ENCODE data around the gene SGCD. TPM values are rescaled to one million over a fixed set of nuclear protein-coding genes. Genes with fewer than 3 reads are reported as not detected.

Gene SGCD
- total RNA-seq, 5 donors from 2014 or later (not counting 1 experiment from before 2014, with no cell fraction given), result 0.13 to 2.4 (median 0.22) TPM

GRCh38 chr5:156451505-156451904, 124.5 kb downstream of the SGCD start:
- no peaks in the 10 kb centered on the region for H3K4me1 Mint-ChIP-seq
- H3K4me3 Mint-ChIP-seq, result no peak overlapping the region
- CTCF ChIA-PET, result no interaction called here
- no peak overlapping the region for H3K4me3 ChIP-seq (ENCODE audit: control insufficient read depth in 1 of 2, extremely low read depth in 1 of 2, low read length in 1 of 2)
- DNase-seq (no peak), ATAC-seq (replicated peaks in 1 of 4) (no peak)
- WGBS (ENCODE audit: insufficient coverage), result no CpG with 5 or more reads among the region's 1 CpG
- POLR2A ChIA-PET, result no interaction called here
- no peaks in the 10 kb centered on the region for H3K9me3 Mint-ChIP-seq
- H3K36me3 ChIP-seq (ENCODE audit: control insufficient read depth in 2 of 2, extremely low read depth in 1 of 2, insufficient read depth in 1 of 2, low read length in 1 of 2), result no peaks in the 10 kb centered on the region
- H3K27ac Mint-ChIP-seq, result no peak overlapping the region
- H3K27me3 ChIP-seq (replicated peaks in 1 of 2; ENCODE audit: control insufficient read depth in 2 of 2, extremely low read depth in 1 of 2, insufficient read depth in 2 of 2, low read length in 1 of 2), result no peaks in the 10 kb centered on the region
- H3K27ac ChIP-seq (ENCODE audit: low read length), result no peak overlapping the region
- no peaks in the 10 kb centered on the region for H3K4me1 ChIP-seq (ENCODE audit: control insufficient read depth in 1 of 2, extremely low read depth in 1 of 2, insufficient read depth in 2 of 2, low read length in 2 of 2)
- no peaks in the 10 kb centered on the region for H3K36me3 Mint-ChIP-seq
- peaks cover 4 to 28% of the 10 kb centered on the region in 2 donors for H3K27me3 Mint-ChIP-seq
- no peaks in the 10 kb centered on the region for H3K9me3 ChIP-seq

- no peaks in the 10 kb centered on the region for H3K36me3 Mint-ChIP-seq
- H3K27me3 Mint-ChIP-seq, result peaks cover 8 to 32% of the 10 kb centered on the region in 2 donors
- H3K27ac Mint-ChIP-seq, result no peak overlapping the region
- ATAC-seq (replicated peaks in 1 of 4) (no peak), DNase-seq (no peak)
- ChIA-PET CTCF (no interaction called here), POLR2A (no interaction called here)
- no peaks in the 10 kb centered on the region for H3K9me3 Mint-ChIP-seq
- H3K4me3 Mint-ChIP-seq, result no peak overlapping the region
- Histone ChIP-seq H3K4me3 (ENCODE audit: control insufficient read depth in 1 of 2, extremely low read depth in 1 of 2, low read length in 1 of 2) (no peak overlapping the region), H3K27ac (ENCODE audit: low read length) (no peak overlapping the region), H3K27me3 (replicated peaks in 1 of 2; ENCODE audit: control insufficient read depth in 2 of 2, extremely low read depth in 1 of 2, insufficient read depth in 2 of 2, low read length in 1 of 2) (peaks cover 0 to 2% of the 10 kb centered on the region in 2 experiments), H3K9me3 (no peaks in the 10 kb centered on the region), H3K36me3 (ENCODE audit: control insufficient read depth in 2 of 2, extremely low read depth in 1 of 2, insufficient read depth in 1 of 2, low read length in 1 of 2) (no peaks in the 10 kb centered on the region), H3K4me1 (ENCODE audit: control insufficient read depth in 1 of 2, extremely low read depth in 1 of 2, insufficient read depth in 2 of 2, low read length in 2 of 2) (no peaks in the 10 kb centered on the region)
- no peaks in the 10 kb centered on the region for H3K4me1 Mint-ChIP-seq
These were observed 129.9 kb downstream of the SGCD start for GRCh38 chr5:156456857-156457256.

DNA sequence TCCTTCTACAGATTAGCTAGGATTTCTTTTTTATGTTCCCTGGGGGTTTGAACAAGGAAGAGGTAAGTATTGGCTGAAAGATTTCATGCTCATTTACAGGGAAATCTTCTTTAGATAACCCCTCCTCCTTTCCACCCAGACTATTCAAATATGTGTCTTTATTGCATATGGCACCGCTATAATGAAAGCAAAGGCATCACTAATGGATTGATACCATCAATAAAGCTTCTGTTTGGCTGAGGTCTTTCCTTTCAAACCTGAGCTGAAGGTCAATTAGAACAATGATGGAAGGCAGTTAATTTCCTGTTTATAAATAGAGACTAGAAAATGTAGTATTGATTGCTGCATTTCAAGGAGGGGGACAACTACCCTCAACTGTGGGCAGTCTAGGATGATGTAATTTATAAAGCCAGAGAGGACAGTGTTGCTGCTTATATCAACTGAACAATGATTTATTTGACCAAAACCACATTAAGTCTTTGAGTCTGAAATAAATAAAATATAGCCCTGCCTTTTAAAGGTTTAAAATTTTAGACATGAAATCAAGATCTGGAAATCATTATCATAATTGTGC, 132.9 kb downstream of the SGCD start:
- no CpG with 5 or more reads among the region's 1 CpG for WGBS (ENCODE audit: insufficient coverage)
- Histone ChIP-seq H3K4me1 (ENCODE audit: control insufficient read depth in 1 of 2, extremely low read depth in 1 of 2, insufficient read depth in 2 of 2, low read length in 2 of 2) (no peaks in the 10 kb centered on the region), H3K27me3 (replicated peaks in 1 of 2; ENCODE audit: control insufficient read depth in 2 of 2, extremely low read depth in 1 of 2, insufficient read depth in 2 of 2, low read length in 1 of 2) (peaks cover 0 to 2% of the 10 kb centered on the region in 2 experiments), H3K27ac (ENCODE audit: low read length) (no peak overlapping the region), H3K4me3 (ENCODE audit: control insufficient read depth in 1 of 2, extremely low read depth in 1 of 2, low read length in 1 of 2) (no peak overlapping the region), H3K9me3 (no peaks in the 10 kb centered on the region), H3K36me3 (ENCODE audit: control insufficient read depth in 2 of 2, extremely low read depth in 1 of 2, insufficient read depth in 1 of 2, low read length in 1 of 2) (no peaks in the 10 kb centered on the region)
- H3K27ac Mint-ChIP-seq, result no peak overlapping the region
- H3K4me3 Mint-ChIP-seq, result no peak overlapping the region
- H3K9me3 Mint-ChIP-seq, result no peaks in the 10 kb centered on the region
- no peak for ATAC-seq (replicated peaks in 1 of 4)
- H3K36me3 Mint-ChIP-seq, result no peaks in the 10 kb centered on the region
- H3K27me3 Mint-ChIP-seq, result peaks cover 10 to 24% of the 10 kb centered on the region in 2 donors
- H3K4me1 Mint-ChIP-seq, result no peaks in the 10 kb centered on the region
- ChIA-PET CTCF (no interaction called here), POLR2A (interaction anchor here in 1 of 2 donors (0.8 kb wide), 1 partner anchor 9 kb away, joined by 3 read pairs; no protein-coding TSS in a partner anchor)
- no peak for DNase-seq

DNA sequence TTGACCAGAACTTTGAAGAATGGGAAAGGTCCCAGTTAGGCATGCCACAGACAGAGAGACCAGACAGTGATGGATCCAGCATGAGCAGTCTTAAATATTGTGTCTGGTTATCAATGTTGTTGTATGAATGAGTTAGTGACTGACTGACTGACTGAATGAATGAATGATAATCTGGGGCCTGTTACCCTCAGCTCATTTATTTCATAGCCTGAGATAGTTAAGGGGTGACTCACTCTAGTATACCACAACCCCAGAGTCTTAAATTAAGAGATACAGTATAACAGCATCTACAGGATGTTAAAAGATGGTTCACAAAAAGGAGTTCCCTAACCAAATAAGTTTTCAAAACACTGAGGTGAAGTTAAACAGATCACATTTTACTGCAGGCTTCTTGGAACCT, 133.5 kb downstream of the SGCD start:
- Mint-ChIP-seq H3K36me3 (no peaks in the 10 kb centered on the region), H3K27ac (no peak overlapping the region), H3K9me3 (no peaks in the 10 kb centered on the region), H3K4me1 (no peaks in the 10 kb centered on the region), H3K27me3 (peaks cover 10 to 24% of the 10 kb centered on the region in 2 donors), H3K4me3 (no peak overlapping the region)
- H3K9me3 ChIP-seq, result no peaks in the 10 kb centered on the region
- ATAC-seq (replicated peaks in 1 of 4) (no peak), DNase-seq (no peak)
- no peaks in the 10 kb centered on the region for H3K4me1 ChIP-seq (ENCODE audit: control insufficient read depth in 1 of 2, extremely low read depth in 1 of 2, insufficient read depth in 2 of 2, low read length in 2 of 2)
- peaks cover 0 to 2% of the 10 kb centered on the region in 2 experiments for H3K27me3 ChIP-seq (replicated peaks in 1 of 2; ENCODE audit: control insufficient read depth in 2 of 2, extremely low read depth in 1 of 2, insufficient read depth in 2 of 2, low read length in 1 of 2)
- POLR2A ChIA-PET, result no interaction called here
- CTCF ChIA-PET, result no interaction called here
- no peak overlapping the region for H3K27ac ChIP-seq (ENCODE audit: low read length)
- no peaks in the 10 kb centered on the region for H3K36me3 ChIP-seq (ENCODE audit: control insufficient read depth in 2 of 2, extremely low read depth in 1 of 2, insufficient read depth in 1 of 2, low read length in 1 of 2)
- H3K4me3 ChIP-seq (ENCODE audit: control insufficient read depth in 1 of 2, extremely low read depth in 1 of 2, low read length in 1 of 2), result no peak overlapping the region

DNA sequence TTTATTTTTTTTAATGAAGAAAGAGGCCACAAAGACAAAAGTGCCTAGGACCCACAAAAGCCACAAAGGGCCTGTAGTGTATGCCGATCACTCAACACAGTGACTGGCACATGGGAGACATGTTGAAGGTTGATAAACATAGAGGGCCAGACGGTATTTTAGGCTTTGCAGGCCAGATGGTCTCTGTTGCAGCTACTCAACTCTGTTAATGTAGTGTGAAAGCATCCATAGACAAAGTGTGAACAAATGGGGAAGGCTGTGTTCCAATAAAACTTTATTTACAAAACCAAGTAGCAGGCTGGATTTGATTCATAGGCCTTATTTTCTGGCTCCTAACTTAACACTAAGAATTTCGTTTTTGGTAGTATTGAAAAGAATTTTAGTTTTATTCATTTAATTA, 139.9 kb downstream of the SGCD start:
- H3K4me1 ChIP-seq (ENCODE audit: control insufficient read depth in 1 of 2, extremely low read depth in 1 of 2, insufficient read depth in 2 of 2, low read length in 2 of 2), result no peaks in the 10 kb centered on the region
- H3K27me3 ChIP-seq (replicated peaks in 1 of 2; ENCODE audit: control insufficient read depth in 2 of 2, extremely low read depth in 1 of 2, insufficient read depth in 2 of 2, low read length in 1 of 2), result no peaks in the 10 kb centered on the region
- Mint-ChIP-seq H3K4me1 (no peaks in the 10 kb centered on the region), H3K27ac (no peak overlapping the region), H3K36me3 (no peaks in the 10 kb centered on the region), H3K27me3 (peaks cover 3 to 8% of the 10 kb centered on the region in 2 donors), H3K4me3 (no peak overlapping the region), H3K9me3 (no peaks in the 10 kb centered on the region)
- ChIA-PET POLR2A (no interaction called here), CTCF (no interaction called here)
- 45% methylated on average over 2 of the region's 3 CpGs for WGBS (ENCODE audit: insufficient coverage)
- H3K36me3 ChIP-seq (ENCODE audit: control insufficient read depth in 2 of 2, extremely low read depth in 1 of 2, insufficient read depth in 1 of 2, low read length in 1 of 2), result no peaks in the 10 kb centered on the region
- H3K9me3 ChIP-seq, result no peaks in the 10 kb centered on the region
- no peak overlapping the region for H3K27ac ChIP-seq (ENCODE audit: low read length)
- DNase-seq (no peak), ATAC-seq (replicated peaks in 1 of 4) (no peak)
- no peak overlapping the region for H3K4me3 ChIP-seq (ENCODE audit: control insufficient read depth in 1 of 2, extremely low read depth in 1 of 2, low read length in 1 of 2)

- H3K9me3 ChIP-seq, result no peaks in the 10 kb centered on the region
- H3K4me1 Mint-ChIP-seq, result no peaks in the 10 kb centered on the region
- no peak overlapping the region for H3K4me3 Mint-ChIP-seq
- DNase-seq (no peak), ATAC-seq (replicated peaks in 1 of 4) (no peak)
- peaks cover 4 to 11% of the 10 kb centered on the region in 2 donors for H3K27me3 Mint-ChIP-seq
- no peak overlapping the region for H3K27ac Mint-ChIP-seq
- H3K27me3 ChIP-seq (replicated peaks in 1 of 2; ENCODE audit: control insufficient read depth in 2 of 2, extremely low read depth in 1 of 2, insufficient read depth in 2 of 2, low read length in 1 of 2), result no peaks in the 10 kb centered on the region
- H3K36me3 ChIP-seq (ENCODE audit: control insufficient read depth in 2 of 2, extremely low read depth in 1 of 2, insufficient read depth in 1 of 2, low read length in 1 of 2), result no peaks in the 10 kb centered on the region
- H3K9me3 Mint-ChIP-seq, result no peaks in the 10 kb centered on the region
- no peaks in the 10 kb centered on the region for H3K4me1 ChIP-seq (ENCODE audit: control insufficient read depth in 1 of 2, extremely low read depth in 1 of 2, insufficient read depth in 2 of 2, low read length in 2 of 2)
- H3K4me3 ChIP-seq (ENCODE audit: control insufficient read depth in 1 of 2, extremely low read depth in 1 of 2, low read length in 1 of 2), result no peak overlapping the region
- no CpG with 5 or more reads among the region's 3 CpGs for WGBS (ENCODE audit: insufficient coverage)
- POLR2A ChIA-PET, result no interaction called here
- H3K27ac ChIP-seq (ENCODE audit: low read length), result no peak overlapping the region
- CTCF ChIA-PET, result interaction anchor here in 1 of 2 donors (0.6 kb wide), 1 partner anchor 13 kb away, joined by 5 read pairs; no protein-coding TSS in a partner anchor
- H3K36me3 Mint-ChIP-seq, result no peaks in the 10 kb centered on the region
These were observed 142.7 kb downstream of the SGCD start for GRCh38 chr5:156469636-156470035.

- Mint-ChIP-seq H3K36me3 (no peaks in the 10 kb centered on the region), H3K4me3 (no peak overlapping the region), H3K27me3 (peaks cover 12 to 20% of the 10 kb centered on the region in 2 donors), H3K4me1 (no peaks in the 10 kb centered on the region), H3K9me3 (no peaks in the 10 kb centered on the region), H3K27ac (no peak overlapping the region)
- ChIA-PET CTCF (interaction anchor here in 1 of 2 donors (0.7 kb wide), 1 partner anchor 574 kb away, joined by 3 read pairs; no protein-coding TSS in a partner anchor), POLR2A (no interaction called here)
- Histone ChIP-seq H3K36me3 (ENCODE audit: control insufficient read depth in 2 of 2, extremely low read depth in 1 of 2, insufficient read depth in 1 of 2, low read length in 1 of 2) (no peaks in the 10 kb centered on the region), H3K27ac (ENCODE audit: low read length) (no peak overlapping the region), H3K4me1 (ENCODE audit: control insufficient read depth in 1 of 2, extremely low read depth in 1 of 2, insufficient read depth in 2 of 2, low read length in 2 of 2) (no peaks in the 10 kb centered on the region), H3K4me3 (ENCODE audit: control insufficient read depth in 1 of 2, extremely low read depth in 1 of 2, low read length in 1 of 2) (no peak overlapping the region), H3K27me3 (replicated peaks in 1 of 2; ENCODE audit: control insufficient read depth in 2 of 2, extremely low read depth in 1 of 2, insufficient read depth in 2 of 2, low read length in 1 of 2) (no peaks in the 10 kb centered on the region), H3K9me3 (no peaks in the 10 kb centered on the region)
- no CpG with 5 or more reads among the region's 3 CpGs for WGBS (ENCODE audit: insufficient coverage)
- ATAC-seq (replicated peaks in 1 of 4) (no peak), DNase-seq (no peak)
These were observed 144.9 kb downstream of the SGCD start for GRCh38 chr5:156471893-156472292.
